ENCODE data around the gene MEAK7. TPM values are rescaled to one million over a fixed set of nuclear protein-coding genes. Genes with fewer than 3 reads are reported as not detected.
"Not testable (repeated sequence)": the region's sequence is repeated elsewhere in the genome, so short reads cannot be mapped to it uniquely, and the experiment has no call there.

Gene MEAK7
- total RNA-seq, 1 donor from 2014 or later = 28.5 TPM

- Histone ChIP-seq H3K9me3 (no peaks in the 10 kb centered on the region), H3K4me1 (no peaks in the 10 kb centered on the region), H3K27ac (no peak overlapping the region), H3K36me3 (no peaks in the 10 kb centered on the region), H3K4me3 (no peak overlapping the region), H3K27me3 (no peaks in the 10 kb centered on the region)
- DNase-seq (ENCODE audit: extremely low spot score in 2 of 2) = no peak
- intact Hi-C loops (cut with DNase I) = no loop called here
- TF ChIP-seq POLR2A (IDR thresholded peaks at IDR 0.05) (no peak), CTCF (IDR thresholded peaks at IDR 0.05) (no peak), POLR2AphosphoS5 (IDR thresholded peaks at IDR 0.05; ENCODE audit: insufficient read depth in 1 of 2, low read depth in 1 of 2) (no peak)
These were observed 16.5 kb upstream of the MEAK7 start for GRCh38 chr16:84520725-84521496.

- Histone ChIP-seq H3K9me3 (no peaks in the 10 kb centered on the region), H3K36me3 (no peaks in the 10 kb centered on the region), H3K4me3 (no peak overlapping the region), H3K27ac (no peak overlapping the region), H3K4me1 (no peaks in the 10 kb centered on the region), H3K27me3 (no peaks in the 10 kb centered on the region)
- TF ChIP-seq POLR2AphosphoS5 (IDR thresholded peaks at IDR 0.05; ENCODE audit: insufficient read depth in 1 of 2, low read depth in 1 of 2) = no peak
- intact Hi-C loops (cut with DNase I) = no loop called here
- DNase-seq (ENCODE audit: extremely low spot score in 2 of 2) = no peak
These were observed 15.4 kb upstream of the MEAK7 start for GRCh38 chr16:84519855-84520254.

- no peak for TF ChIP-seq CTCF (IDR thresholded peaks at IDR 0.05)
- TF ChIP-seq POLR2AphosphoS5 (IDR thresholded peaks at IDR 0.05; ENCODE audit: insufficient read depth in 1 of 2, low read depth in 1 of 2) = no peak
- Histone ChIP-seq H3K27me3 (no peaks in the 10 kb centered on the region), H3K36me3 (no peaks in the 10 kb centered on the region), H3K27ac (no peak overlapping the region), H3K4me1 (no peaks in the 10 kb centered on the region), H3K4me3 (no peak overlapping the region), H3K9me3 (no peaks in the 10 kb centered on the region)
- DNase-seq (ENCODE audit: extremely low spot score in 2 of 2) = no peak
- intact Hi-C loops (cut with DNase I) = no loop called here
These were observed 14.4 kb upstream of the MEAK7 start for GRCh38 chr16:84518804-84519341.

GRCh38 chr16:84518220-84518619 is 13.8 kb upstream of the MEAK7 start:
- intact Hi-C loops (cut with DNase I); H3K27me3 ChIP-seq; H3K9me3 ChIP-seq; DNase-seq (ENCODE audit: extremely low spot score in 2 of 2); H3K36me3 ChIP-seq; H3K4me3 ChIP-seq; H3K4me1 ChIP-seq; H3K27ac ChIP-seq: not testable (repeated sequence)

- Histone ChIP-seq H3K9me3 (no peaks in the 10 kb centered on the region), H3K36me3 (no peaks in the 10 kb centered on the region), H3K4me1 (no peaks in the 10 kb centered on the region), H3K4me3 (no peak overlapping the region), H3K27me3 (no peaks in the 10 kb centered on the region), H3K27ac (no peak overlapping the region)
- intact Hi-C loops (cut with DNase I) = no loop called here
- no peak for TF ChIP-seq POLR2AphosphoS5 (IDR thresholded peaks at IDR 0.05; ENCODE audit: insufficient read depth in 1 of 2, low read depth in 1 of 2)
- TF ChIP-seq CTCF (IDR thresholded peaks at IDR 0.05) = no peak
- no peak for DNase-seq (ENCODE audit: extremely low spot score in 2 of 2)
These were observed 12.9 kb upstream of the MEAK7 start for GRCh38 chr16:84517366-84517765.
